ENCODE results near the gene NFAT5. TPM values are rescaled to one million over a fixed set of nuclear protein-coding genes. Genes with fewer than 3 reads are reported as not detected.

The NFAT5 gene
- total and polyA plus RNA-seq, 9 of the 15 experiments (the other 6 are each of a cell fraction or from before 2014, with no cell fraction given), result 0.78 to 20.5 (median 12.4) TPM

- no peak for TF ChIP-seq ZNF407 (IDR thresholded peaks at IDR 0.05; ENCODE audit: low read depth)
- no peak for TF ChIP-seq ZNF212 (CRISPR knock-in tag; IDR thresholded peaks at IDR 0.05)
Observed at GRCh38 chr16:69534720-69535119, 31.0 kb upstream of the NFAT5 start (continued).

Measured in K562 (cell line).